Measurements from ENCODE around the gene C1QTNF7.

DNA sequence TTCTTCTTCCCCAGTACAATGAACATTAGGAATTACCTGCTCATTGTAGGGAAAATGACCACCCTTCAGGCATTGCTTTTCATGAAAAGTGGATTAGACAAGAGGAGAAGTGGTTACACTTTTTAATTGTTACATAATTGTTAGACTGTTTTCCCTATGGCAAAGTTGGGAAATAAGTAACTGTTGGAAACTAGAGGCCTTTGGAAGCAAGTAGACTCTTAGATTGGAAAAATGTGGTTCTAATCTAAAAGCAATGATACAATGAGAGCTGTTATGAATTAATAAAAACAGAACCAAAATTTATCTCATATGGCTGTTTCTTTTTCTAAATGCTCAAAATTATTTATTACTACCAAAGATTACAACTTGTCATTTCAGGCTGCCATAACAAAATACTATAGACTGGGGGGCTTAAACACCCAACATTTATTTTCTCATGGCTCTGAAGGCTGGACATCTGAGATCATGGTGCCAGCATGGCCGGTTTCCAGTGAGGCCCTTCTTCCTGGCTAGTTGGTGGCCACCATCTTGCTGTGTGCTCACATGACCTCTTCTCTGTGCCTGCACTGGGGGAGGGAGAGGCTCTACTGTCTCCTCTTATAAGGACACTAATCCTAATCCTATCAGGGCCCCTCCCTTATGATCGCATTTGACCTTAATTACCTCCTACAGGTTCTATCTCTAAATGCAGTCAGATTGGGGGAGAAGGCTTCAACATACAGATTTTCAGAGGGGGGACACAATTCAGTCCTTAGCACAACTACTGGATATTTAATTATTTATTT is 54.3 kb downstream of the C1QTNF7 start:
- TF ChIP-seq, protein P1, sequence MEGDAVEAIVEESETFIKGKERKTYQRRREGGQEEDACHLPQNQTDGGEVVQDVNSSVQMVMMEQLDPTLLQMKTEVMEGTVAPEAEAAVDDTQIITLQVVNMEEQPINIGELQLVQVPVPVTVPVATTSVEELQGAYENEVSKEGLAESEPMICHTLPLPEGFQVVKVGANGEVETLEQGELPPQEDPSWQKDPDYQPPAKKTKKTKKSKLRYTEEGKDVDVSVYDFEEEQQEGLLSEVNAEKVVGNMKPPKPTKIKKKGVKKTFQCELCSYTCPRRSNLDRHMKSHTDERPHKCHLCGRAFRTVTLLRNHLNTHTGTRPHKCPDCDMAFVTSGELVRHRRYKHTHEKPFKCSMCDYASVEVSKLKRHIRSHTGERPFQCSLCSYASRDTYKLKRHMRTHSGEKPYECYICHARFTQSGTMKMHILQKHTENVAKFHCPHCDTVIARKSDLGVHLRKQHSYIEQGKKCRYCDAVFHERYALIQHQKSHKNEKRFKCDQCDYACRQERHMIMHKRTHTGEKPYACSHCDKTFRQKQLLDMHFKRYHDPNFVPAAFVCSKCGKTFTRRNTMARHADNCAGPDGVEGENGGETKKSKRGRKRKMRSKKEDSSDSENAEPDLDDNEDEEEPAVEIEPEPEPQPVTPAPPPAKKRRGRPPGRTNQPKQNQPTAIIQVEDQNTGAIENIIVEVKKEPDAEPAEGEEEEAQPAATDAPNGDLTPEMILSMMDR (IDR thresholded peaks at IDR 0.05): no peak
- no peak for TF ChIP-seq POLR2A (IDR thresholded peaks at IDR 0.05)

Data from sigmoid colon (tissue), 3 donors.